Prostate gland (tissue), 2 donors: ENCODE data around the gene IL12RB1. TPM values are rescaled to one million over a fixed set of nuclear protein-coding genes. Genes with fewer than 3 reads are reported as not detected.

Experiments
- DNase-seq: peaks from one replicate; pipeline ENCODE4 v3.0.0-alpha.2; 2019; ENCODE audit warnings: low spot score
- H3K27ac ChIP-seq, 2 donors: fragments of 200-600 bp; sonication (generic); 2 replicates each; pipeline ENCODE4 v1.5.1; 2017 to 2019
- H3K27me3 ChIP-seq: fragments of 200-600 bp; sonication (generic); replicated peaks from 2 replicates; pipeline ENCODE4 v1.5.1; 2019; ENCODE audit not compliant: insufficient read depth
- H3K36me3 ChIP-seq, 2 donors: fragments of 200-600 bp; sonication (generic); 1 replicate in 1 of 2; 2 replicates in 1 of 2; pipeline versions ENCODE4 v1.5.1 to v1.8.1; 2017 to 2019
- H3K4me1 ChIP-seq: fragments of 200-600 bp; sonication (generic); replicated peaks from 2 replicates; pipeline ENCODE4 v1.5.1; 2019
- H3K4me3 ChIP-seq, 2 donors: fragments of 200-600 bp; sonication (generic); 2 replicates each; pipeline ENCODE4 v1.5.1; 2017 to 2019
- H3K9me3 ChIP-seq: fragments of 200-600 bp; sonication (generic); 2 replicates; pipeline ENCODE4 v1.5.1; 2017
- POLR2A ChIP-seq: fragments of 450-650 bp; IDR thresholded peaks from one replicate; pipeline ENCODE4 v1.6.1; 2016; ENCODE audit warnings: antibody characterized with exemption, mild to moderate bottlenecking
- POLR2AphosphoS5 ChIP-seq: sonication (generic); formaldehyde crosslinking; IDR thresholded peaks from one replicate; pipeline ENCODE4 v1.6.1; 2017; ENCODE audit warnings: antibody characterized with exemption
- WGBS: methylation state at CpG from one replicate; pipeline ENCODE4 v1.1.5; 2018; 5-methylcytosine and 5-hydroxymethylcytosine counted together
- intact Hi-C: fragments of 100-400 bp; cut with DNase I; formaldehyde crosslinking; loops from one replicate; pipeline ENCODE4 v1.14.2; 2022
- total RNA-seq, 2 donors: library from RNA; depleted of rRNA; stranded (reverse); fragments of >200 nt; gene quantifications; one replicate each; pipeline ENCODE4 v1.1.0, GENCODE V29; 2016
- TF ChIP-seq, protein P1 (sequence below), 4 experiments: fragments of 200-600 bp in 2 of 4; fragments of 450-650 bp in 2 of 4; sonication (generic) in 2 of 4; IDR thresholded peaks; 1 replicate in 3 of 4; 2 replicates in 1 of 4; pipeline ENCODE4 v1.5.1; 2016 to 2019; ENCODE audit warnings: antibody characterized with exemption in 4 of 4, mild to moderate bottlenecking in 2 of 4, moderate library complexity in 2 of 4

Gene IL12RB1
- total RNA-seq, 2 donors from 2014 or later: 0.62 to 0.73 TPM

DNA sequence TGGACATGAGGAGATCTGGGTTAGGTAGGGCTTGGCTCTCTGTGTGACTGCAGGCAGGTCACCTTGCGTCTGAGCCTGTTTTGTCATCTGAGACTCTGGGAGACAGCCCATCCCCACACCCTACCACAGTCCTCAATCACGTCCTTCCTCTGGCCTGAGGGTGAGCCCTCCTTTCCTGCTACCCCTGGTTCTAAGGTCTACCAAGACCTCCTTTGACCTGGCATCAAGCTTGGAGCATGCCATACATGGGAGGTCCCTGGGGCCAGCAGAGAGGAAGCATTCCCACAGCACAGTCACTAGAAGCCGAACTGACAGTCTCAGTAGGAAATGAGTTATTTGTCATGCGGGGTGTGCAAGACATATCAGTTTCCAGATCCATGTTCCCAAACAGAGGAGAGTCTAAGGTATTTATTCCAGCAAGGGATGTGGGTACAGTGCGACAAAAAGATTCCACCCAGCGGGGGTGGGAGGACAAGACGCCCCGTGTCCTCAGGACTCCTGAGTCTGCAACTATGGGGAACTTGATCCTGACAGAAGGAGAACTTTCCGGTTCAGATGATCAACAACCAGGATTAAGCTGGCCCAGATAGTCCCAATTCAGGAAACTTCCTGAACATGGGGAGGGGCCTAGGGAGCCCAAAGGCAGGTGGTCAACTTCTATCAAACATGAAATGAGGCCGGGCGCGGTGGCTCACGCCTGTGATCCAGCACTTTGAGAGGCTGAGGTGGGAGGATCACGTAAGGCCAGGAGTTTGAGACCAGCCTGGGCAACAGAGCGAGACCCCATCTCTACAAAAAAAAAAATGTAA is 69.3 kb downstream of the IL12RB1 start:
- no peak for DNase-seq
- Histone ChIP-seq H3K27me3 (no peaks in the 10 kb centered on the region), H3K4me1 (peaks cover 10% of the 10 kb centered on the region), H3K4me3 (no peak overlapping the region), H3K9me3 (no peaks in the 10 kb centered on the region), H3K36me3 (no peaks in the 10 kb centered on the region), H3K27ac (peak overlapping the region; percentile 69 to 70)
- intact Hi-C loops: no loop called here
- TF ChIP-seq POLR2A (no peak), POLR2AphosphoS5 (peak; percentile 30)
- TF ChIP-seq, protein P1, sequence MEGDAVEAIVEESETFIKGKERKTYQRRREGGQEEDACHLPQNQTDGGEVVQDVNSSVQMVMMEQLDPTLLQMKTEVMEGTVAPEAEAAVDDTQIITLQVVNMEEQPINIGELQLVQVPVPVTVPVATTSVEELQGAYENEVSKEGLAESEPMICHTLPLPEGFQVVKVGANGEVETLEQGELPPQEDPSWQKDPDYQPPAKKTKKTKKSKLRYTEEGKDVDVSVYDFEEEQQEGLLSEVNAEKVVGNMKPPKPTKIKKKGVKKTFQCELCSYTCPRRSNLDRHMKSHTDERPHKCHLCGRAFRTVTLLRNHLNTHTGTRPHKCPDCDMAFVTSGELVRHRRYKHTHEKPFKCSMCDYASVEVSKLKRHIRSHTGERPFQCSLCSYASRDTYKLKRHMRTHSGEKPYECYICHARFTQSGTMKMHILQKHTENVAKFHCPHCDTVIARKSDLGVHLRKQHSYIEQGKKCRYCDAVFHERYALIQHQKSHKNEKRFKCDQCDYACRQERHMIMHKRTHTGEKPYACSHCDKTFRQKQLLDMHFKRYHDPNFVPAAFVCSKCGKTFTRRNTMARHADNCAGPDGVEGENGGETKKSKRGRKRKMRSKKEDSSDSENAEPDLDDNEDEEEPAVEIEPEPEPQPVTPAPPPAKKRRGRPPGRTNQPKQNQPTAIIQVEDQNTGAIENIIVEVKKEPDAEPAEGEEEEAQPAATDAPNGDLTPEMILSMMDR (IDR thresholded peaks at IDR 0.05): no peak
- 58% methylated on average over 15 of the region's 15 CpGs for WGBS

GRCh38 chr19:18016209-18016910 is 70.4 kb downstream of the IL12RB1 start:
- Histone ChIP-seq H3K4me1 (peaks cover 10% of the 10 kb centered on the region), H3K4me3 (no peak overlapping the region), H3K36me3 (no peaks in the 10 kb centered on the region), H3K27me3 (no peaks in the 10 kb centered on the region), H3K9me3 (no peaks in the 10 kb centered on the region), H3K27ac (peak overlapping the region; percentile 69 to 70)
- no peak for DNase-seq
- 92% methylated on average over 14 of the region's 14 CpGs for WGBS
- intact Hi-C loops: no loop called here
- TF ChIP-seq, protein P1 (IDR thresholded peaks at IDR 0.05): no peak
- TF ChIP-seq POLR2AphosphoS5 (no peak), POLR2A (no peak)

DNA sequence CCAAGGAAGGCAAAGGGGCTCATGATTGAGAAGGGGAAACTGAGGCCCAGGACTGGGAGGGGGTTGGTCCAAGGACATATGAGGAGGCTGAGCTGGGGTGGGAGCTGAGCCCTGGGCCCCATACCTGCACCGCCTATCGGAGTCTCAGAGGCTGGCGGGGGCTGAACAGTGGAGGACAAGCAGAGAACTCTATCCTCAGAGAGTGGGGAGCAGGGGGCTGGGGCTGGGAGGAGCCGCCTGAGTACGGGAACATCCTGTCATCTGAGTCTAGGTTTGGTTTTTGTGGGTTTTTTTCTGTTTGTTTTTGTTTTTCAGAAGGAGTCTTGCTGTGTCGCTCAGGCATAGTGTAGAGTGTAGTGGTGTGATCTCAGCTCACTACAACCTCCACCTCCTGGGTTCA is 72.5 kb downstream of the IL12RB1 start:
- 80% methylated on average over 6 of the region's 6 CpGs for WGBS
- Histone ChIP-seq H3K36me3 (peaks cover 9 to 15% of the 10 kb centered on the region in 2 donors), H3K27ac (peak overlapping the region; percentile 58 to 61), H3K27me3 (no peaks in the 10 kb centered on the region), H3K9me3 (no peaks in the 10 kb centered on the region), H3K4me1 (no peaks in the 10 kb centered on the region), H3K4me3 (no peak overlapping the region)
- TF ChIP-seq, protein P1 (IDR thresholded peaks at IDR 0.05): no peak
- no peak for TF ChIP-seq POLR2AphosphoS5
- TF ChIP-seq POLR2A: no peak
- no peak for DNase-seq
- intact Hi-C loops: no loop called here

DNA sequence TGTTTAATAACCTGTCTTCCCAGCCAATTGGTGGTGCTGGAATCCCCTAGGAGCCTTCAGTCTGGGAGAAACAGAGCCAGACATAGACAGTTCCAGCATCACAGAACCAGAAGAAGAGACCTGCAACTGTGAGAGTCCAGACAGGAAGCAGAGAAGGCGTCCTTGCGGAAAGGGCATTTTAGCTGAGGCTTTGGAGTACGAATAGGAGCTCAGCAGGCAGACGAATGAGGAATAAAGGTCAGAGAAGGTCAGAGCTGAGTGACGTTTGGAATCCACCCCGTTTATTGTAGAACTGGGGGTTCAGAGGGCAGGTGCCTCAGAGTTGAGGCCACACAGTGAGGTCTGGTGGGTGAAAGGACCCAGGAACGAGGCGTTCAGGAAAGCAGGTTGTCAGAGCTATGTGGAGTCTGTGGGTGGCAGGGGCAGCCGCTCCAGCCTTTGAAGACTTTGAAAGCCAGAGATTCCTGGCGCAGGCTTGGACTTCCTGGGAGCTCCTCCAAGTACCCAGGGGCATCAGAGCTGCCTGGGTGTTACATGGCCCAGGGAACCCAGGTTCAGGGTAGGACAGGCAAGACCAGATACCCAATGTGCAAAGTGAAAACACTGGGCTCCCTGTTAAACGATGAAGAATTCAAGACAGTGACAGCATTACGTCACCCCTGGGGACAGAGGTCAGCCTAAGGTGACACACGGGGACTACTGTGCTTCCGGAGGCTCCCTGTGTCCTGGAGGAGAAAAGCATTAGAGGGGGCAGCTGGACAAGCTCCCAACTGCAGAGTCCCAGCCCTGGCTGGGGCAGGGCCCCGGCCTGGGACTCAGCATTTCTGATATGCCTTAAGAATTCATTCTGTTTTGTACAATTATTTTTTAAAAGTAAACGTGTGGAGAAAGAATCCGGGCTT is 73.3 kb downstream of the IL12RB1 start:
- Histone ChIP-seq H3K9me3 (no peaks in the 10 kb centered on the region), H3K4me1 (no peaks in the 10 kb centered on the region), H3K27me3 (no peaks in the 10 kb centered on the region), H3K36me3 (peaks cover 9 to 15% of the 10 kb centered on the region in 2 donors), H3K4me3 (no peak overlapping the region), H3K27ac (peak overlapping the region; percentile 58 to 61)
- peak; percentile 56 for DNase-seq
- WGBS: 45% methylated on average over 17 of the region's 17 CpGs
- peak; percentile 43 for TF ChIP-seq POLR2AphosphoS5
- no peak for TF ChIP-seq POLR2A
- TF ChIP-seq, protein P1 (IDR thresholded peaks at IDR 0.05): no peak
- intact Hi-C loops: no loop called here
